Uterus (tissue), 4 donors: ENCODE results near the gene CFAP43. TPM values are rescaled to one million over a fixed set of nuclear protein-coding genes. Genes with fewer than 3 reads are reported as not detected.

Source experiments
- DNase-seq, 2 donors: peaks; one replicate each; pipeline ENCODE4 v3.0.0-alpha.2; 2019 to 2020
- H3K27ac ChIP-seq, 2 donors: fragments of 200-600 bp; sonication (generic); 1 replicate in 1 of 2; 2 replicates in 1 of 2; pipeline ENCODE4 v1.5.1; 2016 to 2018
- H3K27me3 ChIP-seq, 2 donors: fragments of 200-600 bp; sonication (generic); one replicate each; pipeline ENCODE4 v1.5.1; 2018 to 2019; ENCODE audit warnings: control low read depth in 1 of 2
- H3K36me3 ChIP-seq, 2 donors: fragments of 200-600 bp; sonication (generic); one replicate each; pipeline ENCODE4 v1.5.1; 2019; ENCODE audit warnings: control low read depth in 1 of 2
- H3K4me1 ChIP-seq, 2 donors: fragments of 200-600 bp; sonication (generic); one replicate each; pipeline ENCODE4 v1.5.1; 2018 to 2019; ENCODE audit warnings: control low read depth in 1 of 2
- H3K4me3 ChIP-seq, 2 donors: fragments of 200-600 bp; sonication (generic); 1 replicate in 1 of 2; 2 replicates in 1 of 2; pipeline ENCODE4 v1.5.1; 2018 to 2019; ENCODE audit warnings: mild to moderate bottlenecking in 1 of 2
- H3K9me3 ChIP-seq, 2 donors: fragments of 200-600 bp; sonication (generic); one replicate each; pipeline ENCODE4 v1.5.1; 2019; ENCODE audit warnings: control low read depth in 1 of 2
- POLR2A ChIP-seq, 2 donors: fragments of 450-650 bp; IDR thresholded peaks; one replicate each; pipeline ENCODE4 v1.6.1; 2016; ENCODE audit warnings: antibody characterized with exemption in 2 of 2, mild to moderate bottlenecking in 1 of 2, moderate library complexity in 1 of 2
- intact Hi-C: fragments of 100-400 bp; cut with DNase I; formaldehyde crosslinking; loops from one replicate; pipeline ENCODE4 v1.15.1; 2023; ENCODE audit warnings: low total_unique reads
- total RNA-seq, 4 donors: library from RNA; depleted of rRNA in 3 of 4; stranded (reverse); fragments of >200 nt in 3 of 4; gene quantifications; one replicate each; pipeline versions ENCODE4 v1.1.0 to v1.2.4, GENCODE V29; 2014 to 2023
- TF ChIP-seq, protein P1 (sequence below), 4 experiments: fragments of 200-600 bp in 2 of 4; fragments of 450-650 bp in 2 of 4; sonication (generic) in 2 of 4; IDR thresholded peaks; one replicate each; pipeline ENCODE4 v1.5.1; 2016 to 2019; ENCODE audit warnings: antibody characterized with exemption in 4 of 4, mild to moderate bottlenecking in 2 of 4, moderate library complexity in 1 of 4
- donor health status: DM: yes; HTN: yes; CAD: no.

Gene CFAP43
- total RNA-seq, 4 donors from 2014 or later, result 3.1 to 23.8 (median 3.8) TPM

DNA sequence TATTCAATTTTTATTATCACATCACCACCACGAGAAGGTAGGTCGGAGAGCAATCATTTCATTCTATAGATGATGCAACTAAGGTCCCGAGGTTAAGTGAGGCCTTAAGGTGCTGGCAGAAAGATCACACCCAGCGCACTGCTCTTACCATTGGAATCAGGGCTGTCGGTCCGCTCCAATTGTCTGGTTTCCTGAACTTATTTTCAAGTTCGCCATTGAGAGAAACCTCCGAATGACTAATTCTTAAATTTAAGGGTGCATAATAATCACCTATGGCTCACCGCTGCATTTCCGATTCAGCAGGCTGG, 36.2 kb upstream of the CFAP43 start:
- intact Hi-C loops, result no loop called here
- no peak for TF ChIP-seq POLR2A (IDR thresholded peaks at IDR 0.05)
- TF ChIP-seq, protein P1, sequence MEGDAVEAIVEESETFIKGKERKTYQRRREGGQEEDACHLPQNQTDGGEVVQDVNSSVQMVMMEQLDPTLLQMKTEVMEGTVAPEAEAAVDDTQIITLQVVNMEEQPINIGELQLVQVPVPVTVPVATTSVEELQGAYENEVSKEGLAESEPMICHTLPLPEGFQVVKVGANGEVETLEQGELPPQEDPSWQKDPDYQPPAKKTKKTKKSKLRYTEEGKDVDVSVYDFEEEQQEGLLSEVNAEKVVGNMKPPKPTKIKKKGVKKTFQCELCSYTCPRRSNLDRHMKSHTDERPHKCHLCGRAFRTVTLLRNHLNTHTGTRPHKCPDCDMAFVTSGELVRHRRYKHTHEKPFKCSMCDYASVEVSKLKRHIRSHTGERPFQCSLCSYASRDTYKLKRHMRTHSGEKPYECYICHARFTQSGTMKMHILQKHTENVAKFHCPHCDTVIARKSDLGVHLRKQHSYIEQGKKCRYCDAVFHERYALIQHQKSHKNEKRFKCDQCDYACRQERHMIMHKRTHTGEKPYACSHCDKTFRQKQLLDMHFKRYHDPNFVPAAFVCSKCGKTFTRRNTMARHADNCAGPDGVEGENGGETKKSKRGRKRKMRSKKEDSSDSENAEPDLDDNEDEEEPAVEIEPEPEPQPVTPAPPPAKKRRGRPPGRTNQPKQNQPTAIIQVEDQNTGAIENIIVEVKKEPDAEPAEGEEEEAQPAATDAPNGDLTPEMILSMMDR (IDR thresholded peaks at IDR 0.05), result no peak

GRCh38 chr10:104267721-104268404, 35.7 kb upstream of the CFAP43 start:
- Histone ChIP-seq H3K9me3 (no peaks in the 10 kb centered on the region), H3K36me3 (no peaks in the 10 kb centered on the region), H3K4me1 (no peaks in the 10 kb centered on the region), H3K27me3 (no peaks in the 10 kb centered on the region), H3K27ac (peak overlapping the region in 1 of 2 donors; percentile 77), H3K4me3 (peak overlapping the region; percentile 70 to 75)
- no peak for TF ChIP-seq POLR2A (IDR thresholded peaks at IDR 0.05)
- TF ChIP-seq, protein P1 (IDR thresholded peaks at IDR 0.05), result no peak
- DNase-seq, result no peak
- intact Hi-C loops, result no loop called here

More for the DNA sequence above, 36.2 kb upstream of the CFAP43 start:
- Histone ChIP-seq H3K36me3 (no peaks in the 10 kb centered on the region), H3K9me3 (no peaks in the 10 kb centered on the region), H3K27me3 (no peaks in the 10 kb centered on the region), H3K4me1 (no peaks in the 10 kb centered on the region), H3K4me3 (peak overlapping the region; percentile 70 to 75), H3K27ac (peak overlapping the region; percentile 77 to 89)
- no peak for DNase-seq

DNA sequence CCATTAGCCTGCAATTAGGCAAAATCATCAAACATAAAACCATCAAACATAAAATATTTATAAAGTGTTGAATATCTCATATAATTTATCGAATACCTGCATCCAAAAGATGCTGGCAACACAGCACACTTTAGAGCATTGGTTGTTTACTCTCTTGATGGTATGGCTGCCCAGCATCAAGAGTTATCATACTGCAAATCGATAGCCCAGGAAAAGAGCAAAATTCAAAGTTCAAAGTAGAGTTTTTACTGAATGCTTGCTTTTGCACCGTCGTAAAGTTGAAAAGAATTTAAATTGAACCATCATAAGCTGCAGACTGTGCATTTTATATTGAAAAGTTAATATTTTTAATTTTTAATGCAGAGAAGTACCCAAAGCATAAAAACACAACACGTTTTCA, 32.6 kb upstream of the CFAP43 start:
- Histone ChIP-seq H3K27ac (no peak overlapping the region), H3K4me3 (no peak overlapping the region), H3K4me1 (no peaks in the 10 kb centered on the region), H3K27me3 (no peaks in the 10 kb centered on the region), H3K36me3 (no peaks in the 10 kb centered on the region), H3K9me3 (no peaks in the 10 kb centered on the region)
- DNase-seq, result no peak
- intact Hi-C loops, result no loop called here
- TF ChIP-seq POLR2A (IDR thresholded peaks at IDR 0.05), result no peak
- TF ChIP-seq, protein P1 (IDR thresholded peaks at IDR 0.05), result no peak

- DNase-seq, result no peak
- H3K27ac ChIP-seq, result no peak overlapping the region
- peaks cover 0 to 2% of the 10 kb centered on the region in 2 donors for H3K4me1 ChIP-seq
- no peaks in the 10 kb centered on the region for H3K36me3 ChIP-seq
- H3K9me3 ChIP-seq, result no peaks in the 10 kb centered on the region
- no peak overlapping the region for H3K4me3 ChIP-seq
- H3K27me3 ChIP-seq, result no peaks in the 10 kb centered on the region
- TF ChIP-seq, protein P1 (IDR thresholded peaks at IDR 0.05), result no peak
- TF ChIP-seq POLR2A (IDR thresholded peaks at IDR 0.05), result no peak
- intact Hi-C loops, result no loop called here
These were observed 29.9 kb upstream of the CFAP43 start for GRCh38 chr10:104262055-104262454.

DNA sequence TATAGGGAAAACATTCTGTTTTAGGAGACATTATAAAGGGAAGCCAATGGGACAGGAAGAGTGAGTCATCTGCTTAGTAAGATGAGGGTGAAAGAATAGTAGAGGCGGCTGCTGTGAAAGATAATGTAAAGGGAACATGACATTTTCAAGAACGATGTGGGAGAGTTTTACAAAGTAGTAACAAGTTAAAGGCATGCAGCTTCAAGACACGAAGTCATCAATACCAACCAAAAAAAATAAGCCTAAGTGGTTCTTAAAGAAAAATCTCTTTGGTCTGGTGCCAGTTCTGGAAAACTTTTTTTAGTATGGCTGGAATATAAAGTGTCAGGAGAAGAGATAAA, 28.6 kb upstream of the CFAP43 start:
- intact Hi-C loops, result no loop called here
- H3K4me1 ChIP-seq, result peaks cover 0 to 5% of the 10 kb centered on the region in 2 donors

More for the DNA sequence above, 28.6 kb upstream of the CFAP43 start:
- H3K4me3 ChIP-seq, result no peak overlapping the region
- no peaks in the 10 kb centered on the region for H3K36me3 ChIP-seq
- no peak for DNase-seq
- TF ChIP-seq, protein P1 (IDR thresholded peaks at IDR 0.05), result no peak
- no peak for TF ChIP-seq POLR2A (IDR thresholded peaks at IDR 0.05)
- H3K9me3 ChIP-seq, result no peaks in the 10 kb centered on the region
- H3K27me3 ChIP-seq, result no peaks in the 10 kb centered on the region
- peak overlapping the region in 1 of 2 donors; percentile 51 for H3K27ac ChIP-seq
